ENCODE data around the gene MRPL45.

MRPL45 gene

DNA sequence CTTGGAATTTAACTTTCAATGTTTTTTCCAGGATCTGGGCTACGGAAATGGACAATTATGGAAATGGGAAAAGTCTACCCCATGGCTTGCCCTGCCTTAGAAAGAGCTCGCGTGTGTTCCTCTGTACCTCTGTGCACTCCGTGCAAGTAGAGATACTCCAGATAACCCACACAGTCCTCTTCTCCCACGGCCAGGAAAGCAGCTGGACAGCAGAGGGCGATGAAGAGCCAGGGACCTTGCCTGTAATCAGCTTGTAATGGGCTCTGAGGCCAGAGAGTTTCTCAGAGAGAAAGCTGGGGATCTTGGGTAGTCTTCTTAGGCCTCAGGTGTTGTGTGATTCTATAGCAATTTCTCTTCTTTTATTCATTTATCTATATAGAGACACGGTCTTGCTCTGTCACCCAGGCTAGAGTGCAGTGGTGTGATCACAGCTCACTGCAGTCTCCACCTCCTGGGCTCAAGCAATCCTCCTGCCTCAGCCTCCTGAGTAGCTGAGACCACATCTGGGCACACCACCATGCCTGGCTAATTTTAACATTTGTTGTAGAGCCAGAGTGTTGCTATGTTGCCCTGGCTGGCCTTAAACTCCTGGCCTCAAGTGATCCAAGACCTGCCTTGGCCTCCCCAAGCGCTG lies 52.2 kb downstream of the MRPL45 start:
- DNase-seq (ENCODE audit: low spot score), result peak; percentile 88

DNA sequence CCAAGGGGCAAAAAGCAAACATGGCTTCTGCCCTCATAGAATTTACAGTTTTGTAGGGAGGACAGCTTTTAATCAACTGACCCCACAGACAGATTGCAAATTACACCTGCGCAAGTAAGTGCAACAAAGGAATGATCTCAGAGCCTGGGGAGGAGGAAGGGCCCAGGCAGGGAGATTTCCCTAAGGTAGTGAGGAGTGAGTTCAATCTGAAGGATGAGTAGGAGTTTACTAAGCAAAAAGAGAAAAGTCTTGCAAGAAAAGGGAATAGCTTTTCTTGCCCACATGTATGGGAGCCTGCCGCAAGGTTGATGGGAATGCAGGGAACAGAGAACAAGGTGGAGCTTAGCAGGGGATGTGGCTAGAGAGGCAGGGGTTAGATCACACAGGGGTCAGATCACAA lies 53.1 kb downstream of the MRPL45 start:
- DNase-seq (ENCODE audit: low spot score), result no peak

DNA sequence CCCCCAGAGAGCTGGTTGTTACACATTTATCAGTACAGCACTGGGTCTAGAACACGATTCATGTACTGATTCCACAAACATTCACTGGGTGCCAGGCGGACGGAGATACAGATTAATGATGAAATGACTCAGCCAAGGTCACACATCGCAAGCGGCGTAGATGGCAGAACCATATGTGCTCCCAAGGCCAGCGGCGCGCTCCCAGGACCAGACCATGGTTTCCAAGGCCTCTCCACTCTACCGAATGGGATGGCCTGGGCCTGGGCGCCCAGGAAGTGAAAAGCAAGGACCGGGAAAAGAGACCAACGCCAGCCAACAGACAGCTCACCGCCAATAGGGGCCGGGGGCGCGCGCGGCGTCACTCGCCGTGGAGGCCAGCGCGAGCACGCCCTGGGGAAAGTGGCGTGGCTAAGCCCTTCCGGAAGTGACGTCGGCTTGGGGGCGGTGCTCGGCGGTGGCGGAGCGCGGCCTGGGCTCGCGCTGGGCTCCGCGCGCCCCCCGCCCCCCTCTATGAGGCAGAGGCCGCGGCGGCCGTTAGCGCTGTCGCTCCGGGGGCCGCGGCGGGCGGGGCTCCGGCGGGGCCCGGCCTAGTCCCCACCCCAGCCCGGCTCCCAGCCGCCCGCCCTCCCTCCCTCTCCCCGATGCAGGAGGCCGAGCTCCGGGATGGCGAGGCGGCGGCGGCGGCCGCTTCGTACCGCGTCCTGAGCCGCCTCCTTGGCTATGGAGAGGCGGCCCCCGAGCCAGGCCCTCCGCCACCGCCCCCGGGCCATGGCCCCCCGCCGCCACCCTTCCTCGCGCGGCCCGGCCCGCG lies 54.6 kb downstream of the MRPL45 start, which contains the start of gene SOCS7:
SOCS7 (plus strand) TSS at position 433 of the 811 bp plus-strand sequence; CDS start at position 642, 209 bp downstream.
- peak; percentile 95 for DNase-seq (ENCODE audit: low spot score)

DNA sequence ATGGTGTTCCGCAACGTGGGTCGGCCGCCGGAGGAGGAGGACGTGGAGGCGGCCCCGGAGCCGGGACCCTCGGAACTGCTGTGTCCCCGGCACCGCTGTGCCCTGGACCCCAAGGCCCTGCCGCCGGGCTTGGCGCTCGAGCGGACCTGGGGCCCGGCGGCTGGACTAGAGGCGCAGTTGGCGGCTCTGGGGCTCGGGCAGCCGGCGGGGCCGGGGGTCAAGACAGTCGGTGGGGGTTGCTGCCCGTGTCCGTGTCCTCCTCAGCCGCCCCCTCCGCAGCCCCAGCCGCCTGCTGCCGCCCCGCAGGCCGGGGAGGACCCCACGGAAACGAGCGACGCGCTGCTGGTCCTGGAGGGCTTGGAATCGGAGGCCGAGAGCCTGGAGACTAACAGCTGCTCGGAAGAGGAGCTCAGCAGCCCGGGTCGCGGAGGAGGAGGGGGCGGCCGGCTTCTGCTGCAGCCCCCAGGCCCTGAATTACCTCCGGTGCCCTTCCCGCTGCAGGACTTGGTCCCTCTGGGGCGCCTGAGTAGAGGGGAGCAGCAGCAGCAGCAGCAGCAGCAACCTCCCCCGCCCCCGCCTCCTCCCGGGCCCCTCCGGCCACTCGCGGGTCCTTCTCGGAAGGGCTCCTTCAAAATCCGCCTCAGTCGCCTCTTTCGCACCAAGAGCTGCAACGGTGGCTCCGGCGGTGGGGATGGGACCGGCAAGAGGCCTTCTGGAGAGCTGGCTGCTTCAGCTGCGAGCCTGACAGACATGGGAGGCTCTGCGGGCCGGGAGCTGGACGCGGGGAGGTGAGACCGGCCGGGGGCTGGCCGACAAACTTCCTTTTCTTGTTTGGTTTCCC lies 55.5 kb downstream of the MRPL45 start:
- DNase-seq (ENCODE audit: low spot score), result no peak

DNA sequence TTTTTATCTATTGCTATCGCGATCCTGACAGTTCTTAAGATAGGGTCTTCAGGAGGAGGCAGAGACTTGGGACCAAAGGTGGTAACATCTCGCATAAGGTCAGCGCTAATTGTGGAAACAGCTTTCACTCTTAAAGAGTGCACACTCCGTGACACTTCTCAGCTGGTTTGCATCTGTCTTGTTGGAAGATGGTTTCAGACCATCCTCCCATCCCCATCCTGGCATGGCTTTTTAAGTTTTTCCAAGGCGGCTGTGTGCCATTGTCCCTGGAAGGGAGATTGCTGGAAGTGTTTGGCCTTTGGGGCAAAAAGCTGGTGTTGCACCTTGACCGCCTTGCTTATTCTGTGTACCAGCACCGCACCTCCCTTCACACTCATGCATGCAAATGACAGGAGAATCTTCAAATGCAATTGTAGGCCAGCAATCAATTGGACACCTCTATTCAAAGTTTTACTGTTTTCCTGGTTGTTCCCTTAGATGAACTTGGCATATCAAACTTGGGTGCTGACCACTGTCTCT lies 56.2 kb downstream of the MRPL45 start:
- no peak for DNase-seq (ENCODE audit: low spot score)

DNA sequence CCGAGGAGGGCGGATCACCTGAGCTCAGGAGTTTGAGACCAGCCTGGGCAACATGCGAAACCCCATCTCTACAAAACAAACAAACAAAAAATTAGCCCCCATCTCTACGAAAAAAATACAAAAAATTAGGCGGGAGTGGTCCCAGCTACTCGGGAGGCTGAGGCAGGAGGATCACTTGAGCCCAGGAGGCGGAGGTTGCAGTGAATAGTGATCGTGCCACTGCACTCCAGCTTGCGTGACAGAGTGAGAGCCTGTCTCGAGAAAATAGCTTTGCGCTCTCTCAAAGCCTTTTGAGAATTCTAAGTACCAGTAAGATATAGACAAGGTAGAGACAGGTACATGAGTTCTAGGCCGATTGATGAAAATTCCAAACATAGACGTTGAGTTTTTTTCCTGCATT lies 56.7 kb downstream of the MRPL45 start:
- no peak for DNase-seq (ENCODE audit: low spot score)

DNA sequence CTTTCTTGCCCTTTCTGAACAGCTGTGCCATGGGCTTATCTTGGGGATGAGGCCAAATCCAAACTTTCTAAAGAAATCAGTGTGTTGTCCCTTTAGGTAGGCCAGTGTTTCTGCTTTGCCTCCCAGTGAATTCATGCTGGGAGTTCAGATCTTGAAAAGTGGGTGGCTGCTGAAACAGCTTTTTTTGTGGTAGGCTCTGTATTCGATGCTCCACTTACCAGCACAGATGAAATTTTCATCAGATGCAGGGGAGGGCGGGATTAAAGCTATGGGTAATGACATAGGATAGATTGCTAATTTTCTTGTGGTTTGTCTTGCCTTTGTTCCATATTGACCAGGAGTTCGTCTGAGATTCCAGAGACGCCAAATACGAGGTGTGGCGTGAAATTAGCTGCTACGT lies 57.5 kb downstream of the MRPL45 start:
- no peak for DNase-seq (ENCODE audit: low spot score)

DNA sequence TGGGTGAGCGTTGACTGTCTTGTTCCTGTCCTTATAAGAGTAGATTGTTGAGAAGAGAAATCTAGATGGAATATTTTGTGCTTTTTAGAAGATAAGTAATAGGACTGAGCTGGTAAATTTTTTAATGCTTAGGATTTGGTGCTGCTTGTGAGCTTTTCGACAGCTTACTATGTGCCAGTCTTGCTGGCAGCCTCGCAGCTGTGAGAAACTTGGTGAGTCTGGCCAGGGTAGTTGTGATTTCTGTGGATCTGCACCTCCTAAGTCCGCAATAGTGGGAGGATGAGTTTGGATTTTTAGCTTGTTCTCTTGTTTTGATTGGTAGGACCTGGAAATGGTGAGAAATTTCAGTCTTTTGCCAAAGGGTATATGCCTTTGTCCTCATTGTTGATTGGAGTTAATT lies 58.3 kb downstream of the MRPL45 start:
- DNase-seq (ENCODE audit: low spot score), result no peak

DNA sequence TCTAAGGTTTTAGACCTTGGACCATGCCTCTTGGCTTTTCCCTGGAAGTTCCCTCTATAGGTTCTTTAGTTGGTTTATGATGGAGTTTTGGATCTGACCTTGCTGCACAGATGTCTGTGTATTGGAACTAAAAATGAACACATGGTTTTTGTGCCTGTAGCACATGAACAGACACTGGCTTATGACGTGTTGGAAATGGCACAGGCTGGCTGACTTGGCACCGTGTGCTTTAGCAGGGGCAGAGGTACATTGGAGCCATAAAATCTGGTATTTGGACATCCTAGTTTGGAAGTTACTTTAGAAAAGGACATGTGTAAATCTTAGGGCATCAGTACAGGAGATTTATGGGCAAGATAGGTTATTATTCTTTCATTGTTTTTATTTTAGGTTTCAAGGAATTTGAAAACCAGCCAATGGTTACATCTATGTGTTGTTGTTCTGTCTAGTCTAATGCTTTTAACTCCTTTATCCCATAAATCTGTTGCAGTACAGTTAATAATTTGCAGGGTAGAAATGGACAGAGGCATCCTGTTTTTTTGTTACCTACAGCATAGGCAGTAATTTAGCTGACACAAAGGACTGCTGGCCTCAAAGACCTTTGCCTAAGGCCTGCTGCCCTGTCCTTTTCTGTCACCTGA lies 60.6 kb downstream of the MRPL45 start:
- DNase-seq (ENCODE audit: low spot score), result no peak

DNA sequence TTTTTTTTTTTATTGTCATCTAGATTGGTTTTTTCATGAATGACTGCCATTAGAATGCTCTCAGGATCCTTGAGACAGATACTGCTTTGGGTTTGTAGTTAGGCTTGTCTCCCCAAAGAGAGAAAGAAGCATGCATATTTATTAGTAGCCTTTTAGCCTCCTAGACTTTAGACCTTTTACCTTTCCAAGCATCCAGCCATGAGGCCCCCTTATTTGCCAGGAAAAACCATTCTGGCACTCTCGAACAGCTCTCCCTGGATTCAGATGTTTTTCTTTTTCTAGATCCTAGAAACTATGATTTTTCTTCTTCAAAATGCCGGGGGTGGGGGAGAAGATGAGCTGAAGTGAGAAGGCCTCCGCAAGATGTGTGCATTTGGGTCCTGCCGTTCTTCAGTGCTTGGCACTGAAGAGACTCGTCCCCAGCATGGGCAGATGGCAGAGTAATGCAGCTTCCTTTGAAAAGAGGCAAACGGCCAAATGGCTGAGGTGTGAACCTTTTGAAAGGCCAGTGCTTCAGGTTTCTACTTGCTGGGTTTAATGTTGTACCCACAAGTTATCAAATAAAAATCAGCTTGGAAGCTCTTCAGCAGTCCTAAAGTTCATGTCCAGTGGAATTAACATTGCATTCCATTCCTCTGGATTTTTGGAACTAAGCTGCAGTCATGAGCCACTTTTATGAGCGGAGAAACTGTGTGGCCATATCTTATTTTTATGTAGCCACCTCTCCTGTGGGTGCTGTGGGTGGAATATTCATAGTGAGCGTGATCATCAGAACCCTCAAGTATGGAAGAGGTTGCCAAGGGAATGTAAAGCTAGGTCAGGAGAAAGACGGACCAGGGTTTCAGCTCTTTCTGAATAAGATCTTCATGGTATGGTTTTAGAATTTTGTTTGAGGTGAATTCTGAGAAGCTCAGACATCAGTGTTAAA lies 61.9 kb downstream of the MRPL45 start:
- no peak for DNase-seq (ENCODE audit: low spot score)

DNA sequence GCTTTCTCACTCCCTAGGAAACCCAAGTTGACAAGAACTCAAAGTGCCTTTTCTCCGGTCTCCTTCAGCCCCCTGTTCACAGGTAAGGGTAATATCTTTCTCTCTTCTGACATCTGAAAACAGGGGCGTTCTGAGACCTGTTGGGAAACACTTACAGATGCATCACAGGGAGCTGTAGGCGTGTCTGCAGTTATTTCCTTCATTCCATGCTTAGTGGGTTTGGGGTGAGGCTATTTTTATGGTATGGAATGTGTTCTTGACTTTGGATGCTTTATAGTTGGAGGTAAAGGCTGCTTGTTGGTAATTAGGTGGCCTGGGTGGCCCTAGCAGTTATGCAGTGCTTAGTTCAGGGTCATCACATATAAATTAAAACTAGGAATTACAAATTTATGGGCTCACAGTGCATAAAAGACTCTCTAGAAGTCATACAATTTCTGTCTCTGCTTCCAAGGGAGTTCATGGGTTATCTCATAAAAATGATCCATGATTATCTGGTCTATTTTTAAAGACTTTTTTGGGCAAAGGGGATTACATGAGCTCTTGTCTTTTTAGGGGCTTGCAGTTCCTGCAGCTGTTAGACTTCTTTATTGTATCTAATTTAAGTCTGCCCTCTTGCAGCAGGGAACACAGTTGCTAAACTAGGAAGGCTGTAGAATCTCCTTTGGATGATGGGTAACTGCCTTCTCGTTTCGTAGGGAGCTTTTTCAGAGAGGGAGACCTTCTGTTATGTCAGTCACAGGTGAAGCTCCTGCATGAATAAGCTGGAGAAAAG lies 64.9 kb downstream of the MRPL45 start:
- no peak for DNase-seq (ENCODE audit: low spot score)

DNA sequence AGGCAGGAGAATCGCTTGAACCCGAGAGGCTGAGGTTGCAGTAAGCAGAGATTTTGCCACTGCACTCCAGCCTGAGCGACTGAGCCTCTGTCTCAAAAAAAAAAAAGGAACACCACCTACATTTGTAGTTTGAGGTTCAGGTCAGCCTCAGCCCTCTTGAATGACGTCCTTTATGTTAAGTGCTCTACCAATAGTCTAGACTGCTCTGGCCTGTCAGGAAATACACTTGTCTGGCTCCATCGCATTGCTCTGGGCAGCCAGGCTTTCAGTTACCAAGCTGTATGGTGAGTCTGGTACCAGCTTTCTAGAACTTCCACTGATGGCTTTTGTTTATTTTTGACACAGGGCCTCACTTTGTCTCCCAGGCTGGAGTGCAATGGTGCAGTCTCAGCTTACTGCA lies 66.0 kb downstream of the MRPL45 start:
- DNase-seq (ENCODE audit: low spot score), result no peak

DNA sequence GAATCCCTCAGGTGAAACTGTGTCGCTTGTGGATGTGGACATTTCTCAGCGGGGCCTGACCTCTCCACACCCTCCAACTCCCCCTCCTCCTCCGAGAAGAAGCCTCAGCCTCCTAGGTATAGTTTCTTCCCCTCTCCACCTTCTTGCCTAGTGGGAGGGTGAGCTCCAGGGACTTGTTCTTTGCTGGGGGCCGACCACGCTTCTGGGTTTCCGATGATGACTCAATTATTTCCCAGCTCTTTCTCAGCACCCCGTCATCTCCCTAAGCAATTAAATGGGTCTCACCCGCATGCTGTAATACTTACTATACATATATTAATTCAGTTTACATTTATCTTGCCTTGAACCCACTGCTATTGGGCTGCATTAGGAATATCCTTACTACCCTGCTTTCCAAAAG lies 67.8 kb downstream of the MRPL45 start:
- no peak for DNase-seq (ENCODE audit: low spot score)

DNA sequence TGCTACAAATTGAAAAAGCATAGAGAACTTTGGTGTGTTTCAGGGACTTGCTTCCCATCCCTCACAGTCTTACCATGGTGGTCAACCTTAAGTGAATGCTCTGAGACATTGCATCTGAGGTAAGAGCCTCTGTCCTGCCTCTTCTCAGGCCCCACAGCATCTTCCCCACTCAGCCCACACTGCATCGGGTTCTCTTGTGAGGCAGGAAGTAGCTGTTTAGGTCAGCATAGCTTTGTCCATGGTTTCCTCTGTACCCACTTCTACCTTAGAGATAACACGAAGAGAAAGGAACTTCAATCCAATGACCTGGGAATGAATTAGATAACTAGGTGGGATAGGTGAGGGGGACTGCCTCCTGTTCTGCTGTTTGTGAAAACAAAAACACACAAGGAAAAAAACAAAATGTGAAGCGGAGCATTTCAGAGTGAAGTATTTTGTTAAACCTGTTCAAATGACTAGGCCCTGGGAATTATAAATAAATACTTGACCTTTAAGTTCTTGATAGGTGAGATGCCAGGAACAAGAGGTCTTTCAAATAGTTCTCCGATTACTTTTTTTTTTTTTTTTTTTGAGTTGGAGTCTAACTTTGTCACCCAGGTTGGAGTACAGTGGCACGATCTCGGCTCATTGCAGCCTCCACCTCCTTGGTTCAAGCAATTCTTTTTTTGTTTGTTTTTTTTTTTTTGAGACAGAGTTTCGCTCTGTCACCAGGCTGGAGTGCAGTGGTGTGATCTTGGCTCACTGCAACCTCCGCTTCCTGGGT lies 72.3 kb downstream of the MRPL45 start:
- DNase-seq (ENCODE audit: low spot score), result no peak

Data from left forelimb (tissue), 1 donor.